Endothelial cell of umbilical vein (primary cell): Measurements from ENCODE around the gene KIF25. TPM values are rescaled to one million over a fixed set of nuclear protein-coding genes. Genes with fewer than 3 reads are reported as not detected.

ENCODE experiments used
- BruUV-seq: library from RNA; stranded (reverse); fragments of 400-500 nt; replicated peaks from 2 replicates; lab custom pipeline; 2021; lab: Mats Ljungman, UMichigan
- CTCF ChIA-PET: fragments of 300-600, 350-600 bp; sonication (Branson Sonifier 250); formaldehyde crosslinking; loops from one replicate; lab custom pipeline; 2021; ENCODE audit warnings: antibody characterized with exemption, inconsistent platforms; lab: Charles Lee
- POLR2A ChIA-PET: fragments of 300-600, 350-600 bp; sonication (Branson Sonifier 250); formaldehyde crosslinking; loops from one replicate; lab custom pipeline; 2021; ENCODE audit warnings: antibody characterized with exemption, inconsistent platforms; lab: Charles Lee
- DNase-seq: peaks from one replicate; pipeline ENCODE4 v3.0.0-alpha.2; 2011; ENCODE audit warnings: low read depth, low spot score
- FAIRE-seq: peaks from 2 replicates; lab custom pipeline; 2011; peaks lifted over from hg19 to GRCh38; lab: Jason Lieb, UNC
- H2AFZ ChIP-seq: 2 replicates; pipeline ENCODE4 v1.6.0; 2012; ENCODE audit warnings: low read depth, low read length, control low read depth, inconsistent platforms
- H3K27ac ChIP-seq: 2 replicates; pipeline ENCODE4 v1.5.1; 2011; ENCODE audit warnings: low read depth, mild to moderate bottlenecking, control low read depth, low read length, moderate library complexity; ENCODE audit not compliant: insufficient read depth
- H3K27me3 ChIP-seq, 2 experiments: 2 replicates each; pipeline versions ENCODE4 v1.6.0 to v1.6.1; 2011; ENCODE audit warnings: low read length in 2 of 2, mixed read lengths in 1 of 2; ENCODE audit not compliant: control insufficient read depth in 2 of 2, insufficient read depth in 2 of 2
- H3K36me3 ChIP-seq, 2 experiments: 2 replicates in 1 of 2; 3 replicates in 1 of 2; pipeline ENCODE4 v1.5.1; 2011; ENCODE audit warnings: low read length in 2 of 2, mild to moderate bottlenecking in 1 of 2, moderate library complexity in 1 of 2; ENCODE audit not compliant: control insufficient read depth in 2 of 2, insufficient read depth in 2 of 2; ENCODE audit errors: extremely low read depth in 1 of 2
- H3K4me1 ChIP-seq: 3 replicates; pipeline ENCODE4 v1.5.1; 2011; ENCODE audit warnings: mild to moderate bottlenecking, low read length; ENCODE audit not compliant: control insufficient read depth, insufficient read depth; ENCODE audit errors: extremely low read depth
- H3K4me2 ChIP-seq: 2 replicates; pipeline ENCODE4 v1.6.1; 2011; ENCODE audit warnings: low read length, control low read depth, mixed read lengths; ENCODE audit not compliant: insufficient read depth
- H3K4me3 ChIP-seq, 3 experiments: fragments of 200-600 bp in 1 of 3; sonication (generic), shearing (Covaris generic) in 1 of 3; replicated peaks in 1 of 3; 2 replicates each; pipeline ENCODE4 v1.5.1; 2011 to 2016; ENCODE audit warnings: control low read depth in 3 of 3, low read length in 3 of 3, mild to moderate bottlenecking in 2 of 3, inconsistent platforms in 1 of 3, low read depth in 1 of 3, moderate library complexity in 1 of 3; ENCODE audit not compliant: insufficient read depth in 1 of 3
- H3K79me2 ChIP-seq: 2 replicates; pipeline ENCODE4 v1.6.0; 2012; ENCODE audit warnings: low read length, inconsistent platforms; ENCODE audit not compliant: control insufficient read depth, insufficient read depth
- H3K9ac ChIP-seq: replicated peaks from 2 replicates; pipeline ENCODE3; 2011; ENCODE audit warnings: low read length, control low read depth; ENCODE audit not compliant: insufficient read depth; ENCODE audit errors: extremely low read depth
- H3K9me1 ChIP-seq: replicated peaks from 3 replicates; pipeline ENCODE4 v1.6.0; 2011; ENCODE audit warnings: mild to moderate bottlenecking, low read length; ENCODE audit not compliant: control insufficient read depth, insufficient read depth; ENCODE audit errors: extremely low read depth
- H3K9me3 ChIP-seq: replicated peaks from 2 replicates; pipeline ENCODE4 v1.5.1; 2012; ENCODE audit warnings: low read length, inconsistent platforms; ENCODE audit not compliant: control insufficient read depth, insufficient read depth
- H4K20me1 ChIP-seq: replicated peaks from 2 replicates; pipeline ENCODE3; 2011; ENCODE audit warnings: mild to moderate bottlenecking, low read length; ENCODE audit not compliant: control insufficient read depth, insufficient read depth; ENCODE audit errors: extremely low read depth
- CTCF ChIP-seq, 2 donors: IDR thresholded peaks; 1 replicate in 1 of 2; 2 replicates in 1 of 2; pipeline ENCODE4 v1.5.1; 2011; ENCODE audit warnings: low read length in 2 of 2, mild to moderate bottlenecking in 2 of 2, moderate library complexity in 2 of 2, control low read depth in 1 of 2, inconsistent platforms in 1 of 2, low read depth in 1 of 2; ENCODE audit not compliant: insufficient read depth in 1 of 2; ENCODE audit errors: extremely low read depth in 1 of 2
- EZH2 ChIP-seq: IDR thresholded peaks from 2 replicates; pipeline ENCODE4 v1.6.1; 2012; ENCODE audit warnings: borderline replicate concordance, low read depth, mild to moderate bottlenecking, moderate library complexity, low read length, inconsistent platforms; ENCODE audit not compliant: severe bottlenecking
- FOS ChIP-seq: IDR thresholded peaks from 2 replicates; pipeline ENCODE4 v1.6.1; 2011; ENCODE audit warnings: mild to moderate bottlenecking, low read length, moderate library complexity, borderline replicate concordance; ENCODE audit not compliant: insufficient read depth
- GATA2 ChIP-seq: IDR thresholded peaks from 2 replicates; pipeline ENCODE4 v1.7.0; 2011; ENCODE audit warnings: low read depth, mild to moderate bottlenecking, moderate library complexity, mixed read lengths, low read length; ENCODE audit not compliant: insufficient read length, insufficient read depth
- JUN ChIP-seq: IDR thresholded peaks from 2 replicates; pipeline ENCODE4 v1.6.1; 2011; ENCODE audit warnings: borderline replicate concordance, low read depth; ENCODE audit not compliant: insufficient read length, insufficient read depth
- MAX ChIP-seq: IDR thresholded peaks from 2 replicates; pipeline ENCODE4 v1.6.1; 2011; ENCODE audit not compliant: insufficient read depth, insufficient read length
- MYC ChIP-seq: IDR thresholded peaks from one replicate; pipeline ENCODE4 v1.6.1; 2011; ENCODE audit warnings: mild to moderate bottlenecking, low read depth, low read length
- POLR2A ChIP-seq: IDR thresholded peaks from 2 replicates; pipeline ENCODE4 v1.6.1; 2012; ENCODE audit warnings: low read depth, mild to moderate bottlenecking, control low read depth, low read length
- POLR2AphosphoS5 ChIP-seq: IDR thresholded peaks from 2 replicates; pipeline ENCODE4 v1.6.1; 2012; ENCODE audit warnings: low read depth, mild to moderate bottlenecking, control low read depth, low read length, moderate library complexity; ENCODE audit not compliant: insufficient read depth
- dilution Hi-C: fragments of 300-500 bp; cut with MboI; formaldehyde crosslinking; loops from one replicate; pipeline ENCODE4 v1.15.0; 2019; ENCODE audit warnings: low sequenced_read_pairs; ENCODE audit not compliant: extremely low pct_ligation_motif_present
- intact Hi-C: fragments of 100-400 bp; cut with micrococcal nuclease; formaldehyde crosslinking; loops from one replicate; pipeline ENCODE4 v1.10.0; 2022
- polyA plus RNA-seq, 4 experiments: library from polyadenylated mRNA; depleted of rRNA in 3 of 4; stranded (reverse) in 3 of 4; unstranded in 1 of 4; fragments of >200 nt; gene quantifications; 2 replicates each; pipeline versions ENCODE4 v1.2.1 to v1.2.3, GENCODE V29; 2011 to 2012; ENCODE audit warnings: missing spikeins in 1 of 4
- total RNA-seq: library from RNA; stranded (reverse); gene quantifications from 2 replicates; pipeline ENCODE4 v1.2.3, GENCODE V29; 2021

The KIF25 gene
- total and polyA plus RNA-seq, 2 donors (not counting 3 experiments of a cell fraction or from before 2014, with no cell fraction given) = not detected

DNA sequence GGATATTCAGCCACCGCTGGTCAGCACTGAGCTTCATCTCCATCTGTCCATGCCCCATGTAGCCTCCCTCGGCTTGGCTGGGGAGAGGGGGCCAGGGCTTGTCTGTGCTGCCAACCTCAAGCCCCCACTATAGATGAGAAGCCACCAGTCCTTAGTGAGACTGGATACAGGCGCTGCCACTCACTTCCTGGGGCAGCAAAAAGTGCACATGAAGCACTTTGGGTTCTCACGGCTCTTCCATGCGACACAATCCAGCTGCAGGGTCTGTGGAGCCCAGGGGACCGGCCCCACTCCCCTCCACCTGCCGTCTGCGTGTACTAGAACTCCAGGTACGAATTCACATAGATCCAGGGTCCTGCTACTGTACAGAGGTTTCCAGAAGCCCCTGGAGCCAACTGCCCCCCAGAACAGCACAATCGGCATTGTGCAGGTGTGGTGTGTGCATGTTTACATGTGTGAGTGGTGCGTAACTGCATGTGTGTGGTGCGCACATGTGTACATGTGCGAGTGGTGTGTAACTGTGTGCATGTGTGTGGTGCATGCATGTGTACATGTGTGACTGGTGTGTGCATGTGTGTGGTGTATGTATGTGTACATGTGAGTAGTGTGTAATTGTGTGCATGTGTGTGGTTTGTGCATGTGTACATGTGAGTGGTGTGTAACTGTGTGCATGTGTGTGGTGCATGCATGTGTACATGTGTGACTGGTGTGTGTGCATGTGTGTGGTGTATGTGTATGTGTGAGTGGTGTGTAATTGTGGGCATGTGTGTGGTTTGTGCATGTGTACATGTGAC, 76.7 kb downstream of the KIF25 start:
- DNase-seq (no peak), FAIRE-seq (no peak)
- no peak overlapping the region for H3K9ac ChIP-seq
- no peaks in the 10 kb centered on the region for H3K79me2 ChIP-seq
- no peaks in the 10 kb centered on the region for H4K20me1 ChIP-seq
- no peaks in the 10 kb centered on the region for H3K9me3 ChIP-seq
- H3K4me2 ChIP-seq = no peak overlapping the region
- H2AFZ ChIP-seq = no peak overlapping the region
- BruUV-seq = no TSS peak
- CTCF ChIA-PET = no interaction called here
- no peak overlapping the region for H3K4me3 ChIP-seq
- dilution Hi-C loops = no loop called here
- H3K36me3 ChIP-seq = no peaks in the 10 kb centered on the region
- H3K4me1 ChIP-seq = no peaks in the 10 kb centered on the region
- POLR2A ChIA-PET = no interaction called here
- intact Hi-C loops = no loop called here
- TF ChIP-seq JUN = no peak
- no peak for TF ChIP-seq GATA2
- TF ChIP-seq POLR2A = no peak
- no peak for TF ChIP-seq EZH2
- TF ChIP-seq CTCF (IDR thresholded peaks at IDR 0.05; ENCODE audit: extremely low read depth in 1 of 2, insufficient read depth in 1 of 2, low read depth in 1 of 2, low read length in 2 of 2) = no peak
- TF ChIP-seq POLR2AphosphoS5 = no peak
- no peak for TF ChIP-seq MYC
- no peak for TF ChIP-seq FOS
- TF ChIP-seq MAX = no peak
- no peaks in the 10 kb centered on the region for H3K9me1 ChIP-seq
- no peaks in the 10 kb centered on the region for H3K27me3 ChIP-seq
- H3K27ac ChIP-seq = no peak overlapping the region
